HCT116 (cell line): ENCODE measurements around the gene TAF8. TPM values are rescaled to one million over a fixed set of nuclear protein-coding genes. Genes with fewer than 3 reads are reported as not detected.

ENCODE experiments used
- ATAC-seq: fragments of 200-7000 bp; cut with Tn5 transposase; 2 replicates; pipeline ENCODE4 v1.9.1; 2020; ENCODE audit warnings: mild to moderate bottlenecking, moderate library complexity
- BruUV-seq: library from RNA; stranded (reverse); fragments of 400-500 nt; replicated peaks from 2 replicates; lab custom pipeline; 2021; lab: Mats Ljungman, UMichigan
- CTCF ChIA-PET: fragments of 300-600 bp; sonication (Branson Sonifier 250); formaldehyde crosslinking; loops from one replicate; lab custom pipeline; 2021; ENCODE audit warnings: antibody characterized with exemption; lab: Charles Lee
- POLR2A ChIA-PET: fragments of 300-600, 350-600 bp; sonication (Branson Sonifier 250); formaldehyde crosslinking; loops from one replicate; lab custom pipeline; 2021; ENCODE audit warnings: antibody characterized with exemption; lab: Charles Lee
- RAD21 ChIA-PET, 2 experiments: fragments of 300-600 bp; sonication (Branson Sonifier 250); formaldehyde crosslinking; loops; one replicate each; lab custom pipeline; 2023; ENCODE audit warnings: low total read pairs in 2 of 2; ENCODE audit not compliant: uncharacterized antibody in 2 of 2, unreplicated experiment in 2 of 2, low non-redundant PET in 1 of 2; lab: Charles Lee
- DNase-seq: peaks from one replicate; pipeline ENCODE4 v3.0.0-alpha.2; 2010; ENCODE audit warnings: low read depth, low spot score
- H2AFZ ChIP-seq: fragments of 200-600 bp; shearing (Covaris generic), sonication (generic); 2 replicates; pipeline ENCODE4 v1.6.1; 2017; ENCODE audit warnings: low read depth, mixed run types, mixed read lengths, antibody characterized with exemption, low read length; ENCODE audit not compliant: poor library complexity, severe bottlenecking
- H3K27ac ChIP-seq: 2 replicates; pipeline ENCODE4 v1.5.1; 2012; ENCODE audit warnings: low read depth, low read length
- H3K27me3 ChIP-seq: fragments of 200-600 bp; sonication (generic); 2 replicates; pipeline ENCODE4 v1.6.1; 2016; ENCODE audit warnings: mixed run types, low read length, mixed read lengths; ENCODE audit not compliant: insufficient read depth
- H3K36me3 ChIP-seq, 2 experiments: fragments of 200-500 bp in 1 of 2; fragments of 200-600 bp in 1 of 2; sonication (Bioruptor generic) in 1 of 2; sonication (generic) in 1 of 2; 2 replicates each; pipeline versions ENCODE4 v1.5.1 to v1.6.1; 2014 to 2016; ENCODE audit warnings: low read length in 2 of 2, inconsistent platforms in 1 of 2, mixed read lengths in 1 of 2, mixed run types in 1 of 2; ENCODE audit not compliant: insufficient read depth in 2 of 2, control insufficient read depth in 1 of 2
- H3K4me1 ChIP-seq, 2 experiments: fragments of 200-600 bp in 1 of 2; sonication (generic) in 1 of 2; 2 replicates each; pipeline versions ENCODE4 v1.5.1 to v1.6.1; 2012 to 2017; ENCODE audit warnings: low read length in 2 of 2, inconsistent platforms in 1 of 2, mild to moderate bottlenecking in 1 of 2, mixed read lengths in 1 of 2, mixed run types in 1 of 2, moderate library complexity in 1 of 2; ENCODE audit not compliant: insufficient read depth in 2 of 2, control insufficient read depth in 1 of 2
- H3K4me2 ChIP-seq: fragments of 200-600 bp; sonication (generic); 2 replicates; pipeline ENCODE4 v1.6.1; 2017; ENCODE audit warnings: mixed run types, low read length, mixed read lengths
- H3K4me3 ChIP-seq, 2 experiments: fragments of 200-600 bp in 1 of 2; sonication (generic) in 1 of 2; replicated peaks in 1 of 2; 2 replicates each; pipeline ENCODE4 v1.5.1; 2011 to 2016; ENCODE audit warnings: low read length in 2 of 2, control low read depth in 1 of 2, low read depth in 1 of 2, mild to moderate bottlenecking in 1 of 2, mixed read lengths in 1 of 2, mixed run types in 1 of 2
- H3K79me2 ChIP-seq: fragments of 200-600 bp; sonication (generic); 2 replicates; pipeline ENCODE4 v1.6.1; 2017; ENCODE audit warnings: mild to moderate bottlenecking, mixed run types, low read length, moderate library complexity, mixed read lengths; ENCODE audit not compliant: insufficient read depth
- H3K9ac ChIP-seq: fragments of 200-600 bp; sonication (generic); 2 replicates; pipeline ENCODE4 v1.6.1; 2016; ENCODE audit warnings: low read length, mixed read lengths
- H3K9me2 ChIP-seq: fragments of 200-600 bp; sonication (generic), shearing (Covaris generic); 2 replicates; pipeline ENCODE4 v1.6.1; 2017; ENCODE audit warnings: mixed run types, mild to moderate bottlenecking, moderate library complexity; ENCODE audit not compliant: insufficient read depth
- H3K9me3 ChIP-seq, 2 experiments: fragments of 200-500 bp in 1 of 2; fragments of 200-600 bp in 1 of 2; sonication (Bioruptor generic) in 1 of 2; sonication (generic) in 1 of 2; 2 replicates each; pipeline ENCODE4 v1.6.1; 2014 to 2017; ENCODE audit warnings: low read length in 2 of 2, mixed read lengths in 2 of 2, inconsistent platforms in 1 of 2, low read depth in 1 of 2, mild to moderate bottlenecking in 1 of 2, mixed run types in 1 of 2, moderate library complexity in 1 of 2; ENCODE audit not compliant: control insufficient read depth in 1 of 2, insufficient read depth in 1 of 2
- H4K20me1 ChIP-seq: fragments of 200-600 bp; sonication (generic), shearing (Covaris generic); 2 replicates; pipeline ENCODE4 v1.6.1; 2017; ENCODE audit warnings: mixed run types, mild to moderate bottlenecking, moderate library complexity; ENCODE audit not compliant: insufficient read depth
- CEBPB ChIP-seq: IDR thresholded peaks from 2 replicates; pipeline ENCODE4 v1.6.1; 2012; ENCODE audit warnings: low read depth
- ELF1 ChIP-seq: IDR thresholded peaks from 2 replicates; pipeline ENCODE4 v1.6.1; 2012; ENCODE audit warnings: low read depth, borderline replicate concordance
- FOSL1 ChIP-seq: IDR thresholded peaks from 2 replicates; pipeline ENCODE4 v1.6.1; 2012; ENCODE audit warnings: low read depth
- JUND ChIP-seq: IDR thresholded peaks from 2 replicates; pipeline ENCODE4 v1.6.1; 2012
- POLR2AphosphoS5 ChIP-seq: IDR thresholded peaks from 2 replicates; pipeline ENCODE4 v1.6.1; 2011; ENCODE audit warnings: mild to moderate bottlenecking, low read depth, low read length, moderate library complexity
- SIN3A ChIP-seq: IDR thresholded peaks from 2 replicates; pipeline ENCODE4 v1.6.1; 2012; ENCODE audit warnings: low read depth
- SRF ChIP-seq: IDR thresholded peaks from 2 replicates; pipeline ENCODE4 v1.6.1; 2012; ENCODE audit warnings: low read depth
- YY1 ChIP-seq: IDR thresholded peaks from 2 replicates; pipeline ENCODE4 v1.6.1; 2011; ENCODE audit warnings: low read length, low read depth, moderate library complexity, mild to moderate bottlenecking; ENCODE audit not compliant: insufficient replicate concordance; ENCODE audit errors: extremely low read depth
- intact Hi-C: fragments of 100-400 bp; cut with micrococcal nuclease; formaldehyde crosslinking; loops from 2 replicates; pipeline ENCODE4 v1.10.0; 2022
- total RNA-seq: library from RNA; stranded (reverse); gene quantifications from one replicate; pipeline ENCODE4 v1.2.1, GENCODE V29; 2021; ENCODE audit not compliant: unreplicated experiment
- TF ChIP-seq, protein P1 (sequence below): IDR thresholded peaks from 2 replicates; pipeline ENCODE4 v1.6.1; 2012
- TF ChIP-seq, protein P2 (sequence below), 3 experiments: fragments of 200-600 bp in 1 of 3; sonication (generic) in 1 of 3; IDR thresholded peaks in 2 of 3; conservative IDR thresholded peaks in 1 of 3; 2 replicates each; pipeline ENCODE4 v1.5.1; 2012 to 2017; ENCODE audit warnings: low read depth in 2 of 3, low read length in 2 of 3, antibody characterized with exemption in 1 of 3, borderline replicate concordance in 1 of 3, control low read depth in 1 of 3, mild to moderate bottlenecking in 1 of 3, mixed read lengths in 1 of 3, mixed run types in 1 of 3, moderate library complexity in 1 of 3; ENCODE audit not compliant: insufficient read depth in 1 of 3

TAF8 gene
- total RNA-seq, 1 experiment from 2014 or later: 29.5 TPM

DNA sequence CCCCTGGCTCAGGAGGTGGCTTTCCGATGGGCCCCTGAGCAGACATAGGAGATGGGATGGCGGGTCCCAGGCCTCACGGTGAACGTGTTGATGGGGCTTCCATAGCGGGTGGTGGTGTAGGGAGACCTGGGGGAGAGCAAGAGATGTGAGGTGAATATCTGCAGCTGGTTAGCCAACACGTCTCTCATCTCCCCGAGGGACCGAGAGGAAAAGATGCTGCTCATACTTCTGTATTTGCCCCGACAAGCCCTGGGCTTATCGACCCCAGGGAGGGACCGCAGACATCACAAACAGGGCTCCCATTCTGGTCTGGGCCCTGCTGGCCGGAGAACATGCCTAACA, 53.4 kb downstream of the TAF8 start (continued):
- no peak for TF ChIP-seq ELF1
- TF ChIP-seq, protein P1, sequence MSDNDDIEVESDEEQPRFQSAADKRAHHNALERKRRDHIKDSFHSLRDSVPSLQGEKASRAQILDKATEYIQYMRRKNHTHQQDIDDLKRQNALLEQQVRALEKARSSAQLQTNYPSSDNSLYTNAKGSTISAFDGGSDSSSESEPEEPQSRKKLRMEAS: no peak
- no peak for TF ChIP-seq YY1
- TF ChIP-seq JUND: no peak
- TF ChIP-seq FOSL1: no peak
- TF ChIP-seq SIN3A: no peak
- no peak for TF ChIP-seq POLR2AphosphoS5
- TF ChIP-seq CEBPB: no peak

DNA sequence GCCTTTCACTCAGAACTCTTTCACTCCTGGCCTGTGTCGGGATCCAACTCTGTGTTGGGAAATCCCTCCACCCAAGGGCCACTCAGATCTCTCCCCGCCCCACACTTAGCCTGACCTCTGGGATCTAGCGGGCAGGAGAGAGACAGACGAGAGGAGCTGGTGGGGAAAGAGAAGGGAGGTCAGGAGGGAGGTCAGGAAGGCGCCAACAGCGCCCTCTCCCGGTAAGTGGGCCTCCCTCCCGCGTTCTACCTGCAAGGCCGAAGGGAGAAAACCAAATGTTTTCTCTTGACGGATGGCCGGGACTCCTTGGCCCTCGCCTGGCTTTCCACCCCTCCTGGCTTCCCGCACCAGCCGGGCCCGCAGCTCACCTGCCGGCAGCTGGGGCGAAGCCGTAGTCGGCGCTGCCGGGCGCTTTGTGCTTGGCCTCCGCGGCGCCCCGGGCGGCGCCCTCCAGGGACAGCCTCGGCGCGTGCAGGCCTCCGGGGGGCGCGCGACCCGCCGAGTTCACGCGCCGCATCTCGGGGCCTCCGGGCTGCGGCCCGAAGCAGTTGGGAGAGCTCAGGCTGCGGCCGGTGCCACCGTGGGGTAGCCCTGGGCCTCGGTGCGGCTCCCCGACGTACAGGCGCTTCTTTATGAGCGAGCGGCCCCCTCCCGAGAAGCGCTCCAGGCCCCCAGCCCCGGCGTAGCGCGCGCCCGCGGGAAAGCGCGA, 53.9 kb downstream of the TAF8 start:
- Histone ChIP-seq H3K9ac (no peak overlapping the region), H4K20me1 (no peaks in the 10 kb centered on the region), H3K4me1 (peaks cover 25 to 40% of the 10 kb centered on the region in 2 experiments), H3K4me2 (no peak overlapping the region), H3K9me2 (no peaks in the 10 kb centered on the region), H2AFZ (no peak overlapping the region), H3K36me3 (peaks cover 3 to 11% of the 10 kb centered on the region in 2 experiments; a peak in 2 of 4 replicates), H3K27ac (no peak overlapping the region), H3K79me2 (no peaks in the 10 kb centered on the region), H3K4me3 (no peak overlapping the region), H3K27me3 (no peaks in the 10 kb centered on the region), H3K9me3 (no peaks in the 10 kb centered on the region)
- ChIA-PET RAD21 (no interaction called here), POLR2A (no interaction called here), CTCF (no interaction called here)
- intact Hi-C loops: loop anchor here (5.0 kb wide), 1 partner anchor 38 kb away; the partner anchor contains the start of gene C6orf132
- no TSS peak for BruUV-seq
- DNase-seq (no peak), ATAC-seq (no peak)
- no peak for TF ChIP-seq SRF
- TF ChIP-seq, protein P2, sequence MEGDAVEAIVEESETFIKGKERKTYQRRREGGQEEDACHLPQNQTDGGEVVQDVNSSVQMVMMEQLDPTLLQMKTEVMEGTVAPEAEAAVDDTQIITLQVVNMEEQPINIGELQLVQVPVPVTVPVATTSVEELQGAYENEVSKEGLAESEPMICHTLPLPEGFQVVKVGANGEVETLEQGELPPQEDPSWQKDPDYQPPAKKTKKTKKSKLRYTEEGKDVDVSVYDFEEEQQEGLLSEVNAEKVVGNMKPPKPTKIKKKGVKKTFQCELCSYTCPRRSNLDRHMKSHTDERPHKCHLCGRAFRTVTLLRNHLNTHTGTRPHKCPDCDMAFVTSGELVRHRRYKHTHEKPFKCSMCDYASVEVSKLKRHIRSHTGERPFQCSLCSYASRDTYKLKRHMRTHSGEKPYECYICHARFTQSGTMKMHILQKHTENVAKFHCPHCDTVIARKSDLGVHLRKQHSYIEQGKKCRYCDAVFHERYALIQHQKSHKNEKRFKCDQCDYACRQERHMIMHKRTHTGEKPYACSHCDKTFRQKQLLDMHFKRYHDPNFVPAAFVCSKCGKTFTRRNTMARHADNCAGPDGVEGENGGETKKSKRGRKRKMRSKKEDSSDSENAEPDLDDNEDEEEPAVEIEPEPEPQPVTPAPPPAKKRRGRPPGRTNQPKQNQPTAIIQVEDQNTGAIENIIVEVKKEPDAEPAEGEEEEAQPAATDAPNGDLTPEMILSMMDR (IDR thresholded peaks at IDR 0.05 in 2 of 3, conservative IDR thresholded peaks at IDR 0.05 in 1 of 3; ENCODE audit: borderline replicate concordance in 1 of 3, insufficient read depth in 1 of 3, low read depth in 2 of 3, low read length in 2 of 3): peak in 2 of 3 experiments; percentile 19 to 25; a peak in 1 of 6 replicates
